Esophagus muscularis mucosa (tissue), 3 donors: ENCODE measurements around the gene C5orf34.

ENCODE experiments used
- EP300 ChIP-seq: sonication (generic); formaldehyde crosslinking; IDR thresholded peaks from one replicate; pipeline ENCODE4 v1.6.1; 2017; ENCODE audit warnings: antibody characterized with exemption
- TF ChIP-seq, protein P1 (sequence below), 3 experiments: fragments of 200-600 bp in 2 of 3; fragments of 450-650 bp in 1 of 3; sonication (generic) in 2 of 3; IDR thresholded peaks; one replicate each; pipeline ENCODE4 v1.5.1; 2017 to 2019; ENCODE audit warnings: antibody characterized with exemption in 3 of 3, mild to moderate bottlenecking in 2 of 3, moderate library complexity in 1 of 3

DNA sequence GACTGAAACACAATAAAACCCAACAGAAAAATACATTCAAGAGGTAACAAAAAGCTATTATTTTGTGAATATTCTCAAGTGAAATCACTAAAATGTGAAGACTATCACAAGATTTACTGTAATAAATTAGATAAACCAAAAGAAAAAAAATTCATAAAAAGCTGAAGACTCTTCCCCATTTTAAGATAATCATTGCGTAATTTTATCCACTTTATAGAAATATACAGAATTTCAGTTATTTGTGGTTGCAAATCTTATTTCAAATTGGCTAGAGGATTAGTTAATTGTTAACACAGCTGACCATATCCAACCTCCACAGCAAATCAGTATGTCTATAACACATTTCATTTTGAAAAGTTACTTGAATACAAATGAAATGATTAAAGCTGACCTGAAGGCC lies 23.6 kb downstream of the C5orf34 start:
- TF ChIP-seq, protein P1, sequence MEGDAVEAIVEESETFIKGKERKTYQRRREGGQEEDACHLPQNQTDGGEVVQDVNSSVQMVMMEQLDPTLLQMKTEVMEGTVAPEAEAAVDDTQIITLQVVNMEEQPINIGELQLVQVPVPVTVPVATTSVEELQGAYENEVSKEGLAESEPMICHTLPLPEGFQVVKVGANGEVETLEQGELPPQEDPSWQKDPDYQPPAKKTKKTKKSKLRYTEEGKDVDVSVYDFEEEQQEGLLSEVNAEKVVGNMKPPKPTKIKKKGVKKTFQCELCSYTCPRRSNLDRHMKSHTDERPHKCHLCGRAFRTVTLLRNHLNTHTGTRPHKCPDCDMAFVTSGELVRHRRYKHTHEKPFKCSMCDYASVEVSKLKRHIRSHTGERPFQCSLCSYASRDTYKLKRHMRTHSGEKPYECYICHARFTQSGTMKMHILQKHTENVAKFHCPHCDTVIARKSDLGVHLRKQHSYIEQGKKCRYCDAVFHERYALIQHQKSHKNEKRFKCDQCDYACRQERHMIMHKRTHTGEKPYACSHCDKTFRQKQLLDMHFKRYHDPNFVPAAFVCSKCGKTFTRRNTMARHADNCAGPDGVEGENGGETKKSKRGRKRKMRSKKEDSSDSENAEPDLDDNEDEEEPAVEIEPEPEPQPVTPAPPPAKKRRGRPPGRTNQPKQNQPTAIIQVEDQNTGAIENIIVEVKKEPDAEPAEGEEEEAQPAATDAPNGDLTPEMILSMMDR (IDR thresholded peaks at IDR 0.05) = no peak
- no peak for TF ChIP-seq EP300
